SK-N-MC (cell line): ENCODE measurements around the gene ARHGAP20.
"Not testable (repeated sequence)": the region's sequence is repeated elsewhere in the genome, so short reads cannot be mapped to it uniquely, and the experiment has no call there.

Experiments
- DNase-seq: peaks from one replicate; pipeline ENCODE4 v3.0.0-alpha.2; 2011; ENCODE audit warnings: low read depth, low spot score
- H3K27ac ChIP-seq: fragments of 200-600 bp; sonication (generic); 2 replicates; pipeline ENCODE4 v1.5.1; 2016; ENCODE audit warnings: mixed run types
- H3K36me3 ChIP-seq: fragments of 200-600 bp; sonication (generic); 2 replicates; pipeline ENCODE4 v1.6.1; 2017; ENCODE audit warnings: antibody characterized with exemption, low read length, mixed read lengths; ENCODE audit not compliant: insufficient read depth
- H3K4me3 ChIP-seq: fragments of 200-600 bp; sonication (generic); 2 replicates; pipeline ENCODE4 v1.5.1; 2016
- H3K9ac ChIP-seq: fragments of 200-600 bp; sonication (generic); 2 replicates; pipeline ENCODE4 v1.8.0; 2017; ENCODE audit warnings: mixed run types, mixed read lengths; ENCODE audit not compliant: insufficient read length
- H3K9me3 ChIP-seq: fragments of 200-600 bp; sonication (generic); 2 replicates; pipeline ENCODE4 v1.6.1; 2017; ENCODE audit warnings: low read depth, mild to moderate bottlenecking, antibody characterized with exemption, low read length, moderate library complexity, mixed read lengths
- EZH2 ChIP-seq: fragments of 200-600 bp; sonication (generic); IDR thresholded peaks from one replicate; pipeline ENCODE4 v1.6.1; 2017; ENCODE audit warnings: antibody characterized with exemption
- FOXP2 ChIP-seq: optimal IDR thresholded peaks from 2 replicates; pipeline ENCODE3; 2011; ENCODE audit warnings: mild to moderate bottlenecking, moderate library complexity; ENCODE audit not compliant: insufficient read depth; ENCODE audit errors: extremely low read length, control extremely low read depth
- POLR2AphosphoS5 ChIP-seq: IDR thresholded peaks from 2 replicates; pipeline ENCODE4 v1.6.1; 2012; ENCODE audit warnings: mild to moderate bottlenecking, low read depth, low read length, borderline replicate concordance

ARHGAP20 gene

GRCh38 chr11:110655967-110656366, 56.3 kb downstream of the ARHGAP20 start:
- no peaks in the 10 kb centered on the region for H3K36me3 ChIP-seq
- no peaks in the 10 kb centered on the region for H3K9me3 ChIP-seq
- DNase-seq, result no peak
- H3K9ac ChIP-seq, result no peak overlapping the region
- H3K27ac ChIP-seq, result peak overlapping the region; percentile 28; the same call in 1 of the 2 replicates
- TF ChIP-seq POLR2AphosphoS5, result no peak
- no peak for TF ChIP-seq EZH2
- no peak for TF ChIP-seq FOXP2
- no peak overlapping the region for H3K4me3 ChIP-seq

DNA sequence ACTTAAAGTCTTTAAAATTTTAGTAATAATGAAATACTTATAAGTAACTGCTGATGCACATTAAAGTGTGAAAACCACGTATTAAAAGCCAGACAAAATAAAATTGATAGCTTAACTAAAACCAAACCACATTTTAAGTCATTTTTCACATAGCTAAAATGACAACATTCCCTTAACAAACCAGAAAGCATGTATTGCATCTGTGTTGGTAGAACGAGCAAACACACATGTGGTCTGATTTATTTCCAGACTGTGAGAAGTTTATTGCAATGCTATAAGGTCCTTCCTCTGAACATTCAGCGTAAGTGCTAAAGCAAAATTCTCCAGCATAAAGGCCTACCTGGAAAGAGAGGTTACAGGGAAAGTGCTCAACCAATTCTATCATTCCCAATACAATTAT, 57.8 kb downstream of the ARHGAP20 start:
- no peak for DNase-seq
- Histone ChIP-seq H3K9me3 (no peaks in the 10 kb centered on the region; the same call in 1 of the 2 replicates), H3K4me3 (no peak overlapping the region), H3K27ac (peak overlapping the region; percentile 60), H3K36me3 (no peaks in the 10 kb centered on the region), H3K9ac (no peak overlapping the region)
- TF ChIP-seq EZH2 (no peak), FOXP2 (no peak), POLR2AphosphoS5 (no peak)

DNA sequence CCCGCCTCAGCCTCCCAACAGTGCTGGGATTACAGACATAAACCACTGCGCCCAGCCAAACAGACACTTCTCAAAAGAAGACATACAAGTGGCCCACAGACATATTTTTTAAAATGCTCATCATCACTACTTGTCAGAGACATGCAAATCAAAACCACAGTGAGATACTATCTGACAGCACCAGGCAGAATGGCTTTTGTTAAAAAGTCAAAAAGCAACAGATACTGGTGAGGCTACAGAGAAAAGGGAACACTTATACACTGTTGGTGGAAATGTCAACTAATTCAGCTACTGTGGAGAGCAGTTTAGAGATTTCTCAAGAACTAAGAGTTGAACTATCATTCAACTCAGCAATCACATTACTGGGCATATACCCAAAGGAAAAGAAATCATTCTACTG, 67.0 kb downstream of the ARHGAP20 start:
- Histone ChIP-seq H3K36me3 (no peaks in the 10 kb centered on the region), H3K9ac (no peak overlapping the region), H3K4me3 (no peak overlapping the region), H3K9me3 (no peaks in the 10 kb centered on the region; the same call in 1 of the 2 replicates), H3K27ac (no peak overlapping the region)
- TF ChIP-seq FOXP2 (no peak), POLR2AphosphoS5 (no peak), EZH2 (no peak)
- DNase-seq, result no peak

- no peaks in the 10 kb centered on the region for H3K36me3 ChIP-seq
- no peaks in the 10 kb centered on the region for H3K9me3 ChIP-seq
- no peak for DNase-seq
- H3K27ac ChIP-seq, result no peak overlapping the region
- no peak overlapping the region for H3K9ac ChIP-seq
- H3K4me3 ChIP-seq, result no peak overlapping the region
- no peak for TF ChIP-seq POLR2AphosphoS5
- no peak for TF ChIP-seq EZH2
- no peak for TF ChIP-seq FOXP2
Measured at GRCh38 chr11:110634370-110634769, 77.9 kb downstream of the ARHGAP20 start.

- TF ChIP-seq FOXP2 (no peak), POLR2AphosphoS5 (no peak), EZH2 (no peak)
- no peaks in the 10 kb centered on the region for H3K9me3 ChIP-seq
- H3K4me3 ChIP-seq, result no peak overlapping the region
- no peaks in the 10 kb centered on the region for H3K36me3 ChIP-seq
- no peak overlapping the region for H3K27ac ChIP-seq
- DNase-seq, result no peak
- no peak overlapping the region for H3K9ac ChIP-seq
Measured at GRCh38 chr11:110631551-110631950, 80.7 kb downstream of the ARHGAP20 start.

- Histone ChIP-seq H3K4me3 (no peak overlapping the region), H3K9me3 (no peaks in the 10 kb centered on the region), H3K9ac (no peak overlapping the region), H3K27ac (no peak overlapping the region), H3K36me3 (no peaks in the 10 kb centered on the region)
- TF ChIP-seq EZH2 (no peak), FOXP2 (no peak), POLR2AphosphoS5 (no peak)
- DNase-seq, result no peak
Measured at GRCh38 chr11:110629594-110629993, 82.6 kb downstream of the ARHGAP20 start.

DNA sequence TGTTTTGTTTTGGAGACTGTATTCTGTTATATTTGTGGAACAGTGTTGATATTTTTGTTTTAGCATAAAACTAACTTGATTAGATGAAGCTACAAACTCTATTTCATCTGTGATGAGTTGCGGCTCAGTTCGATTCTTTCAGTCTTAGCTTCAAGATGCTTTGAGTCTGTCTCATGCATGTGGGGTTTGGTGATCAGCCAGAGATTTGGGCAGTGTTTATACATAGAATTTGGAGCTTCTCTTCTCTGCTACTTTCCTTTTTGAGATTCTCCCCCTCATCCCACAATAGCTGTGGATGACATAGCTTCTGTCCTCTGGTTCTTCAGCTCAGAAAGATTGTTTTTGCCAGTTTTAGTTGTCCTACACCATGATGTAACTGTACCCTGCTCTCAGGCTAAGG, 90.4 kb downstream of the ARHGAP20 start:
- H3K4me3 ChIP-seq, result no peak overlapping the region
- no peak for TF ChIP-seq EZH2
- H3K27ac ChIP-seq, result no peak overlapping the region
- H3K36me3 ChIP-seq, result no peaks in the 10 kb centered on the region
- H3K9me3 ChIP-seq, result no peaks in the 10 kb centered on the region
- no peak overlapping the region for H3K9ac ChIP-seq
- no peak for DNase-seq

DNA sequence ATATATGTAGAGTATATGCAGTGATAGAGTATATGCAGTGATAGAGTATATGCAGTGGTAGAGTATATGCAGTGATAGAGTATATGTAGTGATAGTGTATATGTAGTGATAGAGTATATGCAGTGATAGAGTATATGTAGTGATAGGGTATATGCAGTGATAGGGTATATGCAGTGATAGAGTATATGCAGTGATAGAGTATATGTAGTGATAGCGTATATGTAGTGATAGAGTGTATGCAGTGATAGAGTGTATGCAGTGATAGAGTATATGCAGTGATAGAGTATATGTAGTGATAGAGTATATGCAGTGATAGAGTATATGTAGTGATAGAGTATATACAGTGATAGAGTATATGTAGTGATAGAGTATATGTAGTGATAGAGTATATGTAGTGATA, 92.9 kb downstream of the ARHGAP20 start:
- not testable (repeated sequence) for DNase-seq, H3K9ac ChIP-seq, H3K36me3 ChIP-seq, H3K4me3 ChIP-seq, H3K27ac ChIP-seq, H3K9me3 ChIP-seq

DNA sequence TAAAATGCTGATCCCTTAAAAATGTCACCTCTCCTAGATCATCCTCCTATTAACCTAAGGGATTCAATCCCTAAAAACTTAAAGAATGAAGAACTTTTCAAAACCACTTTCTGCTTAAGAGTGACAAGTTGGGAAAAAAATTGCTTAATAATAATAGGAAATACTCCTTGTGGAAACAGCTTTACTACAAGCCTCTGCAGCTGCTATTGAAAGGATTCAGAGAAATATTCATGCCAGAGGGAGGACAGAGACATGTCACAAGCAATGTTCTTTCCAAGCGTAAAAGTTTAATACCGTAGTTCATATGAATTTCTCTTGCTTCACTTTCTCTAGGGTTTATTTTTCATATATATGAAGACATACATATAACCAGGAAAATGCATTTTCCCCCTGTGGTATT, 98.2 kb downstream of the ARHGAP20 start:
- Histone ChIP-seq H3K4me3 (no peak overlapping the region), H3K27ac (peak overlapping the region; percentile 21; the same call in 1 of the 2 replicates), H3K36me3 (no peaks in the 10 kb centered on the region), H3K9ac (no peak overlapping the region), H3K9me3 (no peaks in the 10 kb centered on the region)
- DNase-seq, result no peak
- no peak for TF ChIP-seq FOXP2
- TF ChIP-seq POLR2AphosphoS5, result no peak
- TF ChIP-seq EZH2, result no peak
